ENCODE results near the gene PRMT2. TPM values are rescaled to one million over a fixed set of nuclear protein-coding genes. Genes with fewer than 3 reads are reported as not detected.

PRMT2 gene
- total and polyA plus RNA-seq, 2 donors (not counting 1 experiment from before 2014, with no cell fraction given) = 80.1 to 102 TPM

- Mint-ChIP-seq H3K27ac (peak overlapping the region; percentile 94), H3K4me1 (peaks cover 44% of the 10 kb centered on the region), H3K9me3 (ENCODE audit: insufficient read depth) (no peaks in the 10 kb centered on the region), H3K4me3 (peak overlapping the region; percentile 91), H3K27me3 (peaks cover 15% of the 10 kb centered on the region)
- TF ChIP-seq EZH2 (IDR thresholded peaks at IDR 0.05; ENCODE audit: borderline replicate concordance, insufficient read depth, low read depth, low read length, poor library complexity, severe bottlenecking) (no peak), CTCF (IDR thresholded peaks at IDR 0.05) (no peak)
- under 1% methylated on average over 8 of the region's 14 CpGs for WGBS (ENCODE audit: insufficient coverage)
- Histone ChIP-seq H3K27me3 (replicated peaks in 1 of 4; ENCODE audit: control extremely low read depth in 1 of 4, control insufficient read depth in 3 of 4, insufficient read depth in 4 of 4, low read length in 3 of 4) (peaks cover 0 to 3% (median 1%) of the 10 kb centered on the region in 4 experiments), H3K36me3 (replicated peaks in 1 of 2; ENCODE audit: control extremely low read depth in 1 of 2, control insufficient read depth in 1 of 2, extremely low read depth in 1 of 2, insufficient read depth in 2 of 2, low read length in 1 of 2) (peaks cover 0 to 5% of the 10 kb centered on the region in 2 experiments), H3K4me1 (ENCODE audit: control insufficient read depth in 2 of 2, insufficient read depth in 2 of 2, low read length in 2 of 2) (peaks cover 20 to 36% of the 10 kb centered on the region in 2 donors), H4K20me1 (ENCODE audit: control insufficient read depth, insufficient read depth, low read length, poor library complexity, severe bottlenecking) (peaks cover 15% of the 10 kb centered on the region), H3K9me3 (ENCODE audit: control extremely low read depth in 1 of 3, control insufficient read depth in 2 of 3, insufficient read depth in 1 of 3, low read length in 2 of 3) (no peaks in the 10 kb centered on the region), H3K4me2 (replicated peaks; ENCODE audit: low read depth, low read length, poor library complexity, severe bottlenecking) (peak overlapping the region; percentile 95), H3K9ac (ENCODE audit: low read length) (peak overlapping the region; percentile 97), H2AFZ (ENCODE audit: insufficient read depth, low read depth, low read length, poor library complexity, severe bottlenecking) (peak overlapping the region; percentile 92), H3K79me2 (ENCODE audit: control insufficient read depth, insufficient read depth, low read length) (peaks cover 34% of the 10 kb centered on the region), H3K27ac (ENCODE audit: low read length in 2 of 2) (peak overlapping the region; percentile 78 to 90), H3K4me3 (ENCODE audit: control extremely low read depth in 1 of 5, extremely low read depth in 1 of 5, insufficient read depth in 1 of 5, low read depth in 2 of 5, low read length in 4 of 5) (peak overlapping the region; percentile 75 to 100 (median 99))
- intact Hi-C loops (cut with micrococcal nuclease) = no loop called here
- POLR2A ChIA-PET = interaction anchor here (0.7 to 1.0 kb wide), 2 partner anchors 44 to 176 kb away, joined by 3 to 4 read pairs; partner anchors contain the start of gene DIP2A
- DNase-seq = no peak
- ATAC-seq (ENCODE audit: low read depth) = no peak
- CTCF ChIA-PET = interaction anchor here (0.7 kb wide), 2 partner anchors 9 to 17 kb away, joined by 3 to 4 read pairs; no protein-coding TSS in a partner anchor
Observed at GRCh38 chr21:46634966-46635323, 529 bp upstream of the PRMT2 start.

GRCh38 chr21:46636181-46636512, 673 bp downstream of the PRMT2 start:
- Histone ChIP-seq H3K79me2 (ENCODE audit: control insufficient read depth, insufficient read depth, low read length) (peaks cover 40% of the 10 kb centered on the region), H3K4me2 (replicated peaks; ENCODE audit: low read depth, low read length, poor library complexity, severe bottlenecking) (peak overlapping the region; percentile 95), H2AFZ (ENCODE audit: insufficient read depth, low read depth, low read length, poor library complexity, severe bottlenecking) (peak overlapping the region; percentile 92), H3K9ac (ENCODE audit: low read length) (peak overlapping the region; percentile 97), H3K4me1 (ENCODE audit: control insufficient read depth in 2 of 2, insufficient read depth in 2 of 2, low read length in 2 of 2) (peaks cover 20 to 36% of the 10 kb centered on the region in 2 donors), H3K27ac (ENCODE audit: low read length in 2 of 2) (peak overlapping the region; percentile 78 to 90), H3K27me3 (replicated peaks in 1 of 4; ENCODE audit: control extremely low read depth in 1 of 4, control insufficient read depth in 3 of 4, insufficient read depth in 4 of 4, low read length in 3 of 4) (no peaks in the 10 kb centered on the region), H4K20me1 (ENCODE audit: control insufficient read depth, insufficient read depth, low read length, poor library complexity, severe bottlenecking) (peaks cover 21% of the 10 kb centered on the region), H3K36me3 (replicated peaks in 1 of 2; ENCODE audit: control extremely low read depth in 1 of 2, control insufficient read depth in 1 of 2, extremely low read depth in 1 of 2, insufficient read depth in 2 of 2, low read length in 1 of 2) (peaks cover 0 to 9% of the 10 kb centered on the region in 2 experiments), H3K4me3 (ENCODE audit: control extremely low read depth in 1 of 5, extremely low read depth in 1 of 5, insufficient read depth in 1 of 5, low read depth in 2 of 5, low read length in 4 of 5) (peak overlapping the region; percentile 75 to 100 (median 99)), H3K9me3 (ENCODE audit: control extremely low read depth in 1 of 3, control insufficient read depth in 2 of 3, insufficient read depth in 1 of 3, low read length in 2 of 3) (no peaks in the 10 kb centered on the region)
- 17% methylated on average over 1 of the region's 8 CpGs for WGBS (ENCODE audit: insufficient coverage)
- Mint-ChIP-seq H3K4me3 (peak overlapping the region; percentile 91), H3K27ac (peak overlapping the region; percentile 94), H3K27me3 (peaks cover 5% of the 10 kb centered on the region), H3K4me1 (peaks cover 48% of the 10 kb centered on the region), H3K9me3 (ENCODE audit: insufficient read depth) (no peaks in the 10 kb centered on the region)
- POLR2A ChIA-PET = interaction anchor here (0.5 to 0.9 kb wide), 4 partner anchors 10 to 1756 kb away, joined by 3 to 8 read pairs (median 4); no protein-coding TSS in a partner anchor
- intact Hi-C loops (cut with micrococcal nuclease) = no loop called here
- TF ChIP-seq CTCF (IDR thresholded peaks at IDR 0.05) (no peak), EZH2 (IDR thresholded peaks at IDR 0.05; ENCODE audit: borderline replicate concordance, insufficient read depth, low read depth, low read length, poor library complexity, severe bottlenecking) (no peak)
- CTCF ChIA-PET = interaction anchor here (0.6 to 1.3 kb wide), 3 partner anchors 20 to 492 kb away, joined by 3 to 4 read pairs (median 4); no protein-coding TSS in a partner anchor
- ATAC-seq (ENCODE audit: low read depth) = no peak
- no peak for DNase-seq

All from B cell (primary cell).